GM21423 (cell line): Measurements from ENCODE around the gene SLC9A3.

Source experiments
- ATAC-seq: cut with Tn5 transposase; IDR thresholded peaks from one replicate; pipeline ENCODE4 v1.9.1; 2021; ENCODE audit warnings: mild to moderate bottlenecking, moderate library complexity; ENCODE audit not compliant: unreplicated experiment

Gene SLC9A3

GRCh38 chr5:446883-447263 is 77.4 kb downstream of the SLC9A3 start:
- ATAC-seq, result no peak

GRCh38 chr5:446066-446882 is 78.0 kb downstream of the SLC9A3 start:
- no peak for ATAC-seq

- no peak for ATAC-seq
Observed at GRCh38 chr5:445591-445990, 78.7 kb downstream of the SLC9A3 start.

- no peak for ATAC-seq
Observed at GRCh38 chr5:444226-444625, 80.0 kb downstream of the SLC9A3 start.

GRCh38 chr5:443239-444151 is 80.8 kb downstream of the SLC9A3 start:
- no peak for ATAC-seq

GRCh38 chr5:442335-443238 is 81.7 kb downstream of the SLC9A3 start, which contains the start of gene EXOC3:
Gene EXOC3 (plus strand): TSS chr5:443176. CDS start chr5:446206, 3,030 bp downstream.
- ATAC-seq, result peak; percentile 85

- no peak for ATAC-seq
Observed at GRCh38 chr5:441996-442334, 82.3 kb downstream of the SLC9A3 start.

- no peak for ATAC-seq
Observed at GRCh38 chr5:440401-441201, 83.6 kb downstream of the SLC9A3 start.

GRCh38 chr5:439636-440035 is 84.6 kb downstream of the SLC9A3 start:
- no peak for ATAC-seq

- ATAC-seq, result no peak
Observed at GRCh38 chr5:439181-439580, 85.1 kb downstream of the SLC9A3 start.

GRCh38 chr5:438481-438981 is 85.7 kb downstream of the SLC9A3 start:
- ATAC-seq, result no peak

- no peak for ATAC-seq
Observed at GRCh38 chr5:437281-437771, 86.9 kb downstream of the SLC9A3 start.

GRCh38 chr5:436641-436975 is 87.6 kb downstream of the SLC9A3 start:
- ATAC-seq, result no peak

GRCh38 chr5:435961-436640 is 88.1 kb downstream of the SLC9A3 start:
- no peak for ATAC-seq

GRCh38 chr5:435156-435790 is 89.0 kb downstream of the SLC9A3 start:
- no peak for ATAC-seq

GRCh38 chr5:434443-435146 is 89.7 kb downstream of the SLC9A3 start:
- no peak for ATAC-seq

GRCh38 chr5:433836-434235 is 90.4 kb downstream of the SLC9A3 start:
- no peak for ATAC-seq
